ENCODE measurements around the gene FAM149B1. TPM values are rescaled to one million over a fixed set of nuclear protein-coding genes. Genes with fewer than 3 reads are reported as not detected.

FAM149B1 gene
- total and polyA plus RNA-seq, 2 of the 13 experiments (the other 11 are each of a cell fraction or from before 2014, with no cell fraction given), result 9.3 to 16.8 TPM

DNA sequence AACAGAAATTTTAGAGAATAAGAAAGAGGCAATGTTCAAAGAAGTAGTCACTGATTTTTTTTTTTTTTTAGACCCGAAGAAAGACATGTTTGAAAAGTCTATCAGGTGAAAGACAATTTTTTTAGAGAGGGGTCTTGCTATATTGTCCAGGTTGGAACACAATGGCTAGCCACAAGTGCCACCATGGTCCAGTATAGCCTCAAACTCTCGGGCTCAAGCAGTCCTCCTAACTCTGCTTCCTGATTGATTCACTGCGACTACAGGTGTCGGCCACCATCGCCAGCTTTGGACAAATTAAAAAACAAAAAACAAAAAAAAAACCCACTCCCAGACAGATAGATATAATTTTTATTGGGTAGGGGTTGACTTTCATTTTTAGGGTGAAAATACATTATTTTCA, 22.3 kb downstream of the FAM149B1 start:
- CTCF ChIA-PET (ENCODE audit: low intra/inter-chr PET ratio, low total read pairs), result no interaction called here
- H2AFZ ChIP-seq (ENCODE audit: low read length), result no peak overlapping the region
- no peaks in the 10 kb centered on the region for H4K20me1 ChIP-seq (ENCODE audit: insufficient read depth, low read length)
- no peak overlapping the region for H3K9ac ChIP-seq (ENCODE audit: insufficient read depth, low read depth, low read length)
- POLR2A ChIA-PET, result no interaction called here
- 91% methylated on average over 5 of the region's 5 CpGs for WGBS (ENCODE audit: low lambda C conversion rate)
- in situ Hi-C loops (cut with HindIII; ENCODE audit: extremely low pct_ligation_motif_present, low pct_unique_long_range_greater_than_20kb), result no loop called here
- DNase-seq (ENCODE audit: low spot score), result no peak
- intact Hi-C loops (cut with micrococcal nuclease; ENCODE audit: unreplicated experiment), result no loop called here
- no peaks in the 10 kb centered on the region for H3K4me1 ChIP-seq (ENCODE audit: insufficient read depth, low read length)
- H3K36me3 ChIP-seq (replicated peaks in 1 of 2; ENCODE audit: control insufficient read depth in 1 of 2, insufficient read depth in 2 of 2, low read length in 2 of 2), result no peaks in the 10 kb centered on the region; a peak in 1 of 5 replicates
- H3K4me3 ChIP-seq (replicated peaks in 1 of 3; ENCODE audit: insufficient read depth in 1 of 3, low read depth in 2 of 3, low read length in 3 of 3), result no peak overlapping the region
- H3K27me3 ChIP-seq (ENCODE audit: control insufficient read depth in 1 of 2, insufficient read depth in 2 of 2, low read length in 2 of 2), result no peaks in the 10 kb centered on the region
- H3K27ac ChIP-seq (ENCODE audit: extremely low read length, insufficient read depth, low read length), result no peak overlapping the region
- no peaks in the 10 kb centered on the region for H3K79me2 ChIP-seq (ENCODE audit: insufficient read depth, low read length)
- no peaks in the 10 kb centered on the region for H3K9me3 ChIP-seq (ENCODE audit: low read length)
- FAIRE-seq, result no peak
- TF ChIP-seq, protein P1, sequence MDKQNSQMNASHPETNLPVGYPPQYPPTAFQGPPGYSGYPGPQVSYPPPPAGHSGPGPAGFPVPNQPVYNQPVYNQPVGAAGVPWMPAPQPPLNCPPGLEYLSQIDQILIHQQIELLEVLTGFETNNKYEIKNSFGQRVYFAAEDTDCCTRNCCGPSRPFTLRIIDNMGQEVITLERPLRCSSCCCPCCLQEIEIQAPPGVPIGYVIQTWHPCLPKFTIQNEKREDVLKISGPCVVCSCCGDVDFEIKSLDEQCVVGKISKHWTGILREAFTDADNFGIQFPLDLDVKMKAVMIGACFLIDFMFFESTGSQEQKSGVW (CRISPR knock-in tag; IDR thresholded peaks at IDR 0.05; ENCODE audit: borderline replicate concordance), result no peak
- TF ChIP-seq ZNF564 (CRISPR knock-in tag; IDR thresholded peaks at IDR 0.05) (no peak), ZNF614 (CRISPR knock-in tag; IDR thresholded peaks at IDR 0.05; ENCODE audit: borderline replicate concordance) (no peak), TOE1 (CRISPR knock-in tag; IDR thresholded peaks at IDR 0.05) (no peak), ZNF773 (CRISPR knock-in tag; IDR thresholded peaks at IDR 0.05; ENCODE audit: borderline replicate concordance) (no peak), TP53 (CRISPR knock-in tag; conservative IDR thresholded peaks at IDR 0.05) (no peak), ZNF761 (CRISPR knock-in tag; conservative IDR thresholded peaks at IDR 0.05) (no peak), ZNF329 (CRISPR knock-in tag; IDR thresholded peaks at IDR 0.05; ENCODE audit: low read depth) (no peak), ZNF672 (CRISPR knock-in tag; IDR thresholded peaks at IDR 0.05) (no peak), CHD2 (IDR thresholded peaks at IDR 0.05; ENCODE audit: low read depth, low read length) (no peak), RAD51 (IDR thresholded peaks at IDR 0.05; ENCODE audit: borderline replicate concordance) (no peak), GABPA (IDR thresholded peaks at IDR 0.05; ENCODE audit: low read depth, low read length) (no peak), GABPA (CRISPR knock-in tag; IDR thresholded peaks at IDR 0.05; ENCODE audit: low read depth) (no peak), ZNF263 (CRISPR knock-in tag; IDR thresholded peaks at IDR 0.05) (no peak), MYC (CRISPR knock-in tag; IDR thresholded peaks at IDR 0.05; ENCODE audit: borderline replicate concordance) (no peak)
- TF ChIP-seq, protein P2, sequence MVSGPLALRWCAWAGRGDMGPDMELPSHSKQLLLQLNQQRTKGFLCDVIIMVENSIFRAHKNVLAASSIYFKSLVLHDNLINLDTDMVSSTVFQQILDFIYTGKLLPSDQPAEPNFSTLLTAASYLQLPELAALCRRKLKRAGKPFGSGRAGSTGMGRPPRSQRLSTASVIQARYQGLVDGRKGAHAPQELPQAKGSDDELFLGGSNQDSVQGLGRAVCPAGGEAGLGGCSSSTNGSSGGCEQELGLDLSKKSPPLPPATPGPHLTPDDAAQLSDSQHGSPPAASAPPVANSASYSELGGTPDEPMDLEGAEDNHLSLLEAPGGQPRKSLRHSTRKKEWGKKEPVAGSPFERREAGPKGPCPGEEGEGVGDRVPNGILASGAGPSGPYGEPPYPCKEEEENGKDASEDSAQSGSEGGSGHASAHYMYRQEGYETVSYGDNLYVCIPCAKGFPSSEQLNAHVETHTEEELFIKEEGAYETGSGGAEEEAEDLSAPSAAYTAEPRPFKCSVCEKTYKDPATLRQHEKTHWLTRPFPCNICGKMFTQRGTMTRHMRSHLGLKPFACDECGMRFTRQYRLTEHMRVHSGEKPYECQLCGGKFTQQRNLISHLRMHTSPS (CRISPR knock-in tag; IDR thresholded peaks at IDR 0.05; ENCODE audit: low read depth), result no peak
- TF ChIP-seq, protein P3, sequence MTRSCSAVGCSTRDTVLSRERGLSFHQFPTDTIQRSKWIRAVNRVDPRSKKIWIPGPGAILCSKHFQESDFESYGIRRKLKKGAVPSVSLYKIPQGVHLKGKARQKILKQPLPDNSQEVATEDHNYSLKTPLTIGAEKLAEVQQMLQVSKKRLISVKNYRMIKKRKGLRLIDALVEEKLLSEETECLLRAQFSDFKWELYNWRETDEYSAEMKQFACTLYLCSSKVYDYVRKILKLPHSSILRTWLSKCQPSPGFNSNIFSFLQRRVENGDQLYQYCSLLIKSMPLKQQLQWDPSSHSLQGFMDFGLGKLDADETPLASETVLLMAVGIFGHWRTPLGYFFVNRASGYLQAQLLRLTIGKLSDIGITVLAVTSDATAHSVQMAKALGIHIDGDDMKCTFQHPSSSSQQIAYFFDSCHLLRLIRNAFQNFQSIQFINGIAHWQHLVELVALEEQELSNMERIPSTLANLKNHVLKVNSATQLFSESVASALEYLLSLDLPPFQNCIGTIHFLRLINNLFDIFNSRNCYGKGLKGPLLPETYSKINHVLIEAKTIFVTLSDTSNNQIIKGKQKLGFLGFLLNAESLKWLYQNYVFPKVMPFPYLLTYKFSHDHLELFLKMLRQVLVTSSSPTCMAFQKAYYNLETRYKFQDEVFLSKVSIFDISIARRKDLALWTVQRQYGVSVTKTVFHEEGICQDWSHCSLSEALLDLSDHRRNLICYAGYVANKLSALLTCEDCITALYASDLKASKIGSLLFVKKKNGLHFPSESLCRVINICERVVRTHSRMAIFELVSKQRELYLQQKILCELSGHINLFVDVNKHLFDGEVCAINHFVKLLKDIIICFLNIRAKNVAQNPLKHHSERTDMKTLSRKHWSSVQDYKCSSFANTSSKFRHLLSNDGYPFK (CRISPR knock-in tag; IDR thresholded peaks at IDR 0.05; ENCODE audit: borderline replicate concordance), result no peak
- no peak for ATAC-seq
- no TSS peak for BruUV-seq (replicated peaks)
- H3K4me2 ChIP-seq (ENCODE audit: low read depth, low read length), result no peak overlapping the region

All from HepG2 (cell line).